GM12878 (cell line): ENCODE measurements around the gene SCEL. TPM values are rescaled to one million over a fixed set of nuclear protein-coding genes. Genes with fewer than 3 reads are reported as not detected.

Source experiments
- ATAC-seq: fragments of 200-7000 bp; cut with Tn5 transposase; 3 replicates; pipeline ENCODE4 v1.9.1; 2020; ENCODE audit warnings: mild to moderate bottlenecking, moderate library complexity
- BruUV-seq: library from RNA; stranded (reverse); fragments of 400-500 nt; replicated peaks from 2 replicates; lab custom pipeline; 2021; lab: Mats Ljungman, UMichigan
- CTCF ChIA-PET: fragments of 300-600 bp; sonication (Branson Sonifier 250); formaldehyde crosslinking; extraction: SDS; loops from one replicate; lab custom pipeline; 2021; ENCODE audit warnings: inconsistent platforms; lab: Yijun Ruan, JAX
- POLR2A ChIA-PET: fragments of 350-600 bp; formaldehyde crosslinking; extraction: SDS; loops from one replicate; lab custom pipeline; 2021; ENCODE audit warnings: inconsistent platforms; lab: Charles Lee
- RAD21 ChIA-PET: fragments of 300-600 bp; sonication (Branson Sonifier 250); formaldehyde crosslinking; loops from one replicate; lab custom pipeline; 2023; ENCODE audit warnings: antibody characterized with exemption; ENCODE audit not compliant: unreplicated experiment; lab: Charles Lee
- SMC1A ChIA-PET: fragments of 300-600 bp; sonication (Branson Sonifier 250); formaldehyde crosslinking; loops from one replicate; lab custom pipeline; 2023; ENCODE audit not compliant: unreplicated experiment, uncharacterized antibody; lab: Charles Lee
- DNase-seq: peaks from one replicate; pipeline ENCODE4 v3.0.0-alpha.2; 2011; ENCODE audit warnings: low read depth, low spot score
- FAIRE-seq: peaks from 3 replicates; lab custom pipeline; 2011; peaks lifted over from hg19 to GRCh38; lab: Jason Lieb, UNC
- H2AFZ ChIP-seq: 2 replicates; pipeline ENCODE4 v1.6.0; 2011; ENCODE audit warnings: low read depth, low read length, control low read depth; ENCODE audit not compliant: control insufficient read depth
- H3K27ac ChIP-seq: 2 replicates; pipeline ENCODE4 v1.5.1; 2011; ENCODE audit warnings: control low read depth; ENCODE audit not compliant: control insufficient read depth, insufficient read depth
- H3K27me3 ChIP-seq, 2 experiments: replicated peaks in 1 of 2; 2 replicates each; pipeline versions ENCODE4 v1.6.0 to v1.6.1; 2011; ENCODE audit warnings: low read length in 1 of 2; ENCODE audit not compliant: control insufficient read depth in 2 of 2, insufficient read depth in 2 of 2
- H3K36me3 ChIP-seq, 2 experiments: 2 replicates each; pipeline ENCODE4 v1.5.1; 2011; ENCODE audit warnings: low read length in 1 of 2; ENCODE audit not compliant: control insufficient read depth in 2 of 2, insufficient read depth in 2 of 2
- H3K4me1 ChIP-seq: 2 replicates; pipeline ENCODE4 v1.6.1; 2011; ENCODE audit warnings: mild to moderate bottlenecking, low read length, moderate library complexity, mixed read lengths; ENCODE audit not compliant: control insufficient read depth, insufficient read depth
- H3K4me2 ChIP-seq: 2 replicates; pipeline ENCODE4 v1.6.0; 2011; ENCODE audit warnings: control low read depth; ENCODE audit not compliant: control insufficient read depth, insufficient read depth
- H3K4me3 ChIP-seq: fragments of 200-600 bp; sonication (generic); 2 replicates; pipeline ENCODE4 v1.5.1; 2016
- H3K79me2 ChIP-seq: 2 replicates; pipeline ENCODE4 v1.6.0; 2011; ENCODE audit warnings: low read length; ENCODE audit not compliant: control insufficient read depth, insufficient read depth
- H3K9ac ChIP-seq: 2 replicates; pipeline ENCODE4 v1.8.0; 2011; ENCODE audit warnings: low read length, control low read depth, mixed read lengths; ENCODE audit not compliant: control insufficient read depth, insufficient read depth
- H3K9me3 ChIP-seq: replicated peaks from 3 replicates; pipeline ENCODE4 v1.5.1; 2011; ENCODE audit warnings: mild to moderate bottlenecking, low read length; ENCODE audit not compliant: control insufficient read depth, insufficient read depth
- H4K20me1 ChIP-seq: 2 replicates; pipeline ENCODE4 v1.6.0; 2011; ENCODE audit not compliant: control insufficient read depth, insufficient read depth
- BACH1 ChIP-seq: fragments of 450-650 bp; IDR thresholded peaks from 2 replicates; pipeline ENCODE4 v1.6.1; 2017; ENCODE audit warnings: mild to moderate bottlenecking, borderline replicate concordance
- CBX3 ChIP-seq: fragments of 200-600 bp; sonication (generic); IDR thresholded peaks from 2 replicates; pipeline ENCODE4 v1.6.1; 2016; ENCODE audit warnings: low read depth, borderline replicate concordance
- FOS ChIP-seq: IDR thresholded peaks from 3 replicates; pipeline ENCODE4 v1.6.1; 2011; ENCODE audit warnings: borderline replicate concordance; ENCODE audit not compliant: insufficient read length; ENCODE audit errors: extremely low read depth
- IRF4 ChIP-seq: IDR thresholded peaks from 2 replicates; pipeline ENCODE4 v1.6.1; 2011; ENCODE audit warnings: low read depth, low read length
- JUNB ChIP-seq: IDR thresholded peaks from 2 replicates; pipeline ENCODE4 v1.6.1; 2016; ENCODE audit warnings: antibody characterized with exemption, mild to moderate bottlenecking
- NBN ChIP-seq: fragments of 450-650 bp; IDR thresholded peaks from 2 replicates; pipeline ENCODE4 v1.6.1; 2016
- POLR2AphosphoS2 ChIP-seq: IDR thresholded peaks from 2 replicates; pipeline ENCODE4 v1.6.1; 2011; ENCODE audit warnings: low read depth, mild to moderate bottlenecking, low read length, improper control_type of control experiment, moderate library complexity
- POLR2AphosphoS5 ChIP-seq: IDR thresholded peaks from 2 replicates; pipeline ENCODE4 v1.6.1; 2011; ENCODE audit warnings: mild to moderate bottlenecking, low read length, inconsistent platforms
- RB1 ChIP-seq: fragments of 450-650 bp; formaldehyde crosslinking; IDR thresholded peaks from 2 replicates; pipeline ENCODE4 v1.6.1; 2017; ENCODE audit warnings: mild to moderate bottlenecking, borderline replicate concordance
- RELA ChIP-seq: fragments of 450-650 bp; IDR thresholded peaks from 2 replicates; pipeline ENCODE4 v1.8.0; 2014; ENCODE audit warnings: borderline replicate concordance; ENCODE audit not compliant: partially characterized antibody
- SIX5 ChIP-seq: IDR thresholded peaks from 2 replicates; pipeline ENCODE4 v1.6.1; 2011; ENCODE audit warnings: mild to moderate bottlenecking, low read depth, low read length, moderate library complexity; ENCODE audit not compliant: severe bottlenecking
- SMARCA5 ChIP-seq: fragments of 450-650 bp; IDR thresholded peaks from 2 replicates; pipeline ENCODE4 v1.6.1; 2017; ENCODE audit warnings: mild to moderate bottlenecking
- SPI1 ChIP-seq: IDR thresholded peaks from 2 replicates; pipeline ENCODE4 v1.6.1; 2011; ENCODE audit warnings: low read depth, mild to moderate bottlenecking, low read length, moderate library complexity, borderline replicate concordance; ENCODE audit not compliant: insufficient read depth
- TCF12 ChIP-seq: IDR thresholded peaks from 2 replicates; pipeline ENCODE4 v1.6.1; 2011; ENCODE audit warnings: low read depth, mild to moderate bottlenecking, low read length
- TCF7 ChIP-seq: IDR thresholded peaks from 2 replicates; pipeline ENCODE4 v1.6.1; 2014; ENCODE audit warnings: antibody characterized with exemption, borderline replicate concordance
- ZNF24 ChIP-seq: fragments of 450-650 bp; IDR thresholded peaks from 2 replicates; pipeline ENCODE4 v1.6.1; 2017; ENCODE audit warnings: antibody characterized with exemption, mild to moderate bottlenecking
- WGBS: methylation state at CpG from one replicate; pipeline ENCODE4 v1.1.6; 2016; ENCODE audit warnings: low lambda C conversion rate; ENCODE audit not compliant: insufficient replicate concordance, insufficient coverage; ENCODE audit errors: missing lambda C conversion rate; 5-methylcytosine and 5-hydroxymethylcytosine counted together
- in situ Hi-C: fragments of 300-500 bp; cut with MboI; formaldehyde crosslinking; loops from 9 replicates; pipeline ENCODE4 v1.14.3; 2018; ENCODE audit warnings: mixed read lengths
- intact Hi-C: fragments of 100-400 bp; cut with micrococcal nuclease; formaldehyde crosslinking; loops from one replicate; pipeline ENCODE4 v1.14.2; 2022; ENCODE audit not compliant: unreplicated experiment
- polyA plus RNA-seq, 11 experiments: library from polyadenylated mRNA; depleted of rRNA in 4 of 11; unstranded in 6 of 11; stranded (reverse) in 5 of 11; fragments of >200 nt; fragmentation: Nextera tagmentation in 4 of 11; fragmentation: Illumina TruSeq in 1 of 11; extraction: Ambion mirVana in 4 of 11; extraction: Trizol in 1 of 11; gene quantifications; 1 replicate in 1 of 11; 2 replicates in 10 of 11; pipeline versions ENCODE4 v1.2.1 to v1.2.3, GENCODE V29; 2011 to 2016; ENCODE audit warnings: inconsistent platforms in 2 of 11, missing spikeins in 2 of 11, low read depth in 1 of 11
- total RNA-seq, 4 experiments: library from RNA; depleted of rRNA in 3 of 4; stranded (reverse); fragments of >200 nt in 3 of 4; fragmentation: Illumina TruSeq in 1 of 4; extraction: Trizol in 1 of 4; gene quantifications; 2 replicates each; pipeline versions ENCODE4 v1.2.1 to v1.2.3, GENCODE V29; 2013 to 2021
- TF ChIP-seq, protein P1 (sequence below): fragments of 450-650 bp; IDR thresholded peaks from 2 replicates; pipeline ENCODE4 v1.6.1; 2014; ENCODE audit warnings: mild to moderate bottlenecking
- TF ChIP-seq, protein P2 (sequence below): fragments of 450-650 bp; IDR thresholded peaks from 2 replicates; pipeline ENCODE4 v1.6.1; 2016; ENCODE audit warnings: mild to moderate bottlenecking

SCEL gene
- total and polyA plus RNA-seq, 10 of the 15 experiments (the other 5 are each of a cell fraction or from before 2014, with no cell fraction given), result 0.09 to 0.68 (median 0.16) TPM; not detected in 1

DNA sequence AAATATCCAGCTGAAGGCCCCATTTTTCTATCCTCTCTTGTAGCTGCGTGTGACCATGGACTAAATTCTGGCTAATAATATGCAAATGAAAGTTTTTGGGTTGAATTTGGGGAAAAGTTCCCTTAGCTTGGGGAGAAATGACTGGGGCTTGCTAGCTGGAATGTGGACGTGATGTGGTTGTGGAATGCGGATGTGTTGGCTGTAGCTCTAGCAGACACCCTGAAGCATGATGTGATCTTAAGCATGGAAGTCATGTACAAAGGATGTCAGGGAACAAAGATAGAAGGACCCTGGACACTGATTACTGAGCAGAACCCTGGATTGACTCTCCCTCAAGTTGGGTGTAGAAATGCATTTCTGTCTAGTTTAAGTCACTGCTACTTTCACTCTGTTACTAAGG, 25.4 kb upstream of the SCEL start:
- RAD21 ChIA-PET, result interaction anchor here (0.8 kb wide), 1 partner anchor 35 kb away, joined by 3 read pairs; no protein-coding TSS in a partner anchor
- BruUV-seq, result no TSS peak
- Histone ChIP-seq H3K9ac (no peak overlapping the region), H3K4me3 (no peak overlapping the region), H3K4me1 (peaks cover 16% of the 10 kb centered on the region; the same call in 1 of the 2 replicates), H3K4me2 (no peak overlapping the region), H3K27ac (no peak overlapping the region), H4K20me1 (no peaks in the 10 kb centered on the region), H2AFZ (no peak overlapping the region), H3K9me3 (no peaks in the 10 kb centered on the region), H3K36me3 (no peaks in the 10 kb centered on the region), H3K79me2 (no peaks in the 10 kb centered on the region), H3K27me3 (no peaks in the 10 kb centered on the region)
- ATAC-seq (no peak), FAIRE-seq (no peak), DNase-seq (no peak)
- TF ChIP-seq NBN (no peak), SMARCA5 (no peak), POLR2AphosphoS2 (no peak), FOS (no peak), POLR2AphosphoS5 (no peak)
- CTCF ChIA-PET, result interaction anchor here (1.0 kb wide), 1 partner anchor 17 kb away, joined by 5 read pairs; no protein-coding TSS in a partner anchor
- in situ Hi-C loops (no loop called here), intact Hi-C loops (no loop called here)
- POLR2A ChIA-PET, result no interaction called here
- SMC1A ChIA-PET, result interaction anchor here (0.9 to 2.1 kb wide), 4 partner anchors 24 to 98 kb away, joined by 3 to 6 read pairs (median 4); no protein-coding TSS in a partner anchor
- WGBS, result 86% methylated on average over 3 of the region's 3 CpGs

DNA sequence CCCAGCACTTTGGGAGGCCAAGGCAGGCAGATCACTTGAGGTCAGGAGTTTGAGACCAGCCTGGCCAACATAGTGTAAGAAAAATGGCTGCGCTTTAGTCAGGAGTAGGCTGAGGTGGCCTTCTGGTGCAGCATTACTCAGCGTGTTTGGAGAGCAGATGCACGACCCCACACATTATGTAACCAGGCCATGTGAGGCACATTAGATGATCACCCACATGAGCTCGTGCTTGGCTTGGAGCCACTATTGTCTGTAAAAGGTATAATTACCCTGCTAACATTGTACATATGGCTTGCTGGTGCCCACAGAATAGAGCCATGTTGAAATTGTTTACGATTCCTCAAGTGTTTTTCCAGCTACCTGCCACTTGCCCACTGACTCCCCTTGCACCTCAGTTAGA, 24.0 kb upstream of the SCEL start:
- H4K20me1 ChIP-seq, result no peaks in the 10 kb centered on the region
- no peak overlapping the region for H3K4me3 ChIP-seq
- ATAC-seq, result no peak
- no peak overlapping the region for H3K27ac ChIP-seq
- ChIA-PET CTCF (interaction anchor here (1.0 to 1.3 kb wide), 4 partner anchors 12 to 325 kb away, joined by 3 to 6 read pairs (median 4); no protein-coding TSS in a partner anchor), RAD21 (no interaction called here), SMC1A (interaction anchor here (0.6 to 5.5 kb wide), 5 partner anchors 10 to 33 kb away, joined by 3 to 57 read pairs (median 5); no protein-coding TSS in a partner anchor), POLR2A (interaction anchor here (1.0 to 1.4 kb wide), 3 partner anchors 10 to 33 kb away, joined by 3 to 6 read pairs (median 4); no protein-coding TSS in a partner anchor)
- intact Hi-C loops (no loop called here), in situ Hi-C loops (no loop called here)
- no TSS peak for BruUV-seq
- no peak overlapping the region for H3K4me2 ChIP-seq
- no peak for FAIRE-seq
- H3K79me2 ChIP-seq, result no peaks in the 10 kb centered on the region
- H3K36me3 ChIP-seq, result no peaks in the 10 kb centered on the region
- no peaks in the 10 kb centered on the region for H3K9me3 ChIP-seq
- WGBS, result 96% methylated on average over 5 of the region's 5 CpGs
- H2AFZ ChIP-seq, result no peak overlapping the region
- DNase-seq, result no peak
- H3K4me1 ChIP-seq, result peaks cover 16% of the 10 kb centered on the region; the same call in 1 of the 2 replicates
- no peak overlapping the region for H3K9ac ChIP-seq
- H3K27me3 ChIP-seq, result no peaks in the 10 kb centered on the region
- TF ChIP-seq CBX3 (no peak), RELA (no peak), BACH1 (no peak), JUNB (no peak), RB1 (no peak), SIX5 (no peak), SPI1 (no peak), ZNF24 (no peak), IRF4 (no peak), TCF12 (no peak), TCF7 (no peak)
- TF ChIP-seq, protein P1, sequence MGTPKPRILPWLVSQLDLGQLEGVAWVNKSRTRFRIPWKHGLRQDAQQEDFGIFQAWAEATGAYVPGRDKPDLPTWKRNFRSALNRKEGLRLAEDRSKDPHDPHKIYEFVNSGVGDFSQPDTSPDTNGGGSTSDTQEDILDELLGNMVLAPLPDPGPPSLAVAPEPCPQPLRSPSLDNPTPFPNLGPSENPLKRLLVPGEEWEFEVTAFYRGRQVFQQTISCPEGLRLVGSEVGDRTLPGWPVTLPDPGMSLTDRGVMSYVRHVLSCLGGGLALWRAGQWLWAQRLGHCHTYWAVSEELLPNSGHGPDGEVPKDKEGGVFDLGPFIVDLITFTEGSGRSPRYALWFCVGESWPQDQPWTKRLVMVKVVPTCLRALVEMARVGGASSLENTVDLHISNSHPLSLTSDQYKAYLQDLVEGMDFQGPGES, result no peak
- TF ChIP-seq, protein P2, sequence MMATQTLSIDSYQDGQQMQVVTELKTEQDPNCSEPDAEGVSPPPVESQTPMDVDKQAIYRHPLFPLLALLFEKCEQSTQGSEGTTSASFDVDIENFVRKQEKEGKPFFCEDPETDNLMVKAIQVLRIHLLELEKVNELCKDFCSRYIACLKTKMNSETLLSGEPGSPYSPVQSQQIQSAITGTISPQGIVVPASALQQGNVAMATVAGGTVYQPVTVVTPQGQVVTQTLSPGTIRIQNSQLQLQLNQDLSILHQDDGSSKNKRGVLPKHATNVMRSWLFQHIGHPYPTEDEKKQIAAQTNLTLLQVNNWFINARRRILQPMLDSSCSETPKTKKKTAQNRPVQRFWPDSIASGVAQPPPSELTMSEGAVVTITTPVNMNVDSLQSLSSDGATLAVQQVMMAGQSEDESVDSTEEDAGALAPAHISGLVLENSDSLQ, result no peak
